HEK293T (cell line): ENCODE results near the gene RNF181.

Experiments used
- ARNT ChIP-seq: fragments of 450-650 bp; IDR thresholded peaks from 2 replicates; pipeline ENCODE4 v1.6.1; 2017; ENCODE audit warnings: mild to moderate bottlenecking
- ELF4 ChIP-seq: fragments of 450-650 bp; IDR thresholded peaks from 2 replicates; pipeline ENCODE4 v1.6.1; 2017; ENCODE audit warnings: antibody characterized with exemption
- FOXK2 ChIP-seq: fragments of 450-650 bp; IDR thresholded peaks from 2 replicates; pipeline ENCODE4 v1.6.1; 2016; ENCODE audit warnings: mild to moderate bottlenecking
- FOXM1 ChIP-seq: fragments of 450-650 bp; IDR thresholded peaks from 2 replicates; pipeline ENCODE4 v1.6.1; 2017; ENCODE audit warnings: mild to moderate bottlenecking, borderline replicate concordance
- L3MBTL2 ChIP-seq: fragments of 450-650 bp; conservative IDR thresholded peaks from 2 replicates; pipeline ENCODE4 v1.6.1; 2016; ENCODE audit warnings: mild to moderate bottlenecking
- PKNOX1 ChIP-seq: fragments of 450-650 bp; IDR thresholded peaks from 2 replicates; pipeline ENCODE4 v1.6.1; 2016
- SUZ12 ChIP-seq: fragments of 450-650 bp; IDR thresholded peaks from 2 replicates; pipeline ENCODE4 v1.6.1; 2016; ENCODE audit warnings: mild to moderate bottlenecking
- ZNF384 ChIP-seq: fragments of 450-650 bp; IDR thresholded peaks from 2 replicates; pipeline ENCODE4 v1.6.1; 2016

DNA sequence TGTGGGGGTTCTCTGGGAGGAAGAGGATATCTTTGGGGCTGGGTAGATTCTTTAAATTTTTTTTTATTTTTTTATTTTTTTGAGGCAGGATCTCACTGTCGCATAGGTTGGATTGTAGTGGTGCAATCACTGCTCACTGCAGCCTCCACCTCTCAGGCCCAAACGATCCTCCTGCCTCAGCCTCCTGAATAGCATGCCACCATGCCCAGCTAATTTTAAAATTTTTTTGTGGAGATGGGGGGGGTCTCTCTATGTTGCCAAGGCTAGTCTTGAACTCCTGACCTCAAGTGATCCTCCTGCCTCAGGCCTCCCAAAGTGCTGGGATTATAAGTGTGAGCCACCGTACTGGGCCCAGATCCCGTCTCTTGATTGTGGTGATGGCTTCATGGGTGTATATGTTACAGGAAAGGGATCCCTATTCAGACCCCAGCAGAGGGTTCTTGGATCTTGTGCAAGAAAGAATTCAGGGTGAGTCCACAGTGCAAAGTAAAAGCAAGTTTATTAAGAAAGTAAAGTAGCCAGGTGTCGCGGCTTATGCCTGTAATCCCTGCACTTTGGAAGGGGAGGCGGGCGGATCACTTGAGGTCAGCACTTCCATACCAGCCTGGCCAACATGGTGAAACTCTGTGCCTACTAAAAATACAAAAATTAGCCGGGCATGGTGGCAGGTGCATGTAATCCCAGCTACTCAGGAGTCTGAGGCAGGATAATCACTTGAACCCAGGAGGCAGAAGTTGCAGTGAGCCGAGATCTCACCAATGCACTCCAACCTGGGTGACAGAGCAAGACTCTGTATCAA, 18.4 kb downstream of the RNF181 start:
- TF ChIP-seq L3MBTL2 (no peak), PKNOX1 (no peak), ZNF384 (no peak), FOXK2 (no peak), FOXM1 (no peak), ELF4 (no peak), SUZ12 (no peak), ARNT (no peak)
